HEK293 (cell line): ENCODE measurements around the gene TBC1D8.

Experiments used
- CTCF ChIA-PET: fragments of 350-600 bp; formaldehyde crosslinking; extraction: SDS; loops from one replicate; lab custom pipeline; 2021; ENCODE audit warnings: antibody characterized with exemption; lab: Yijun Ruan, JAX
- POLR2A ChIA-PET: fragments of 300-600 bp; formaldehyde crosslinking; extraction: SDS; loops from one replicate; lab custom pipeline; 2020; ENCODE audit warnings: antibody characterized with exemption, inconsistent platforms; lab: Yijun Ruan, JAX
- H3K27ac ChIP-seq: fragments of 200-500 bp; sonication (Bioruptor generic); 2 replicates; pipeline ENCODE4 v1.5.1; 2014; ENCODE audit warnings: low read depth, low read length, control low read depth, inconsistent platforms; ENCODE audit errors: extremely low read depth
- H3K36me3 ChIP-seq, 2 experiments: fragments of 200-500 bp in 1 of 2; sonication (Bioruptor generic) in 1 of 2; 1 replicate in 1 of 2; 2 replicates in 1 of 2; pipeline ENCODE4 v1.5.1; 2014 to 2017; ENCODE audit warnings: inconsistent platforms in 2 of 2, low read length in 2 of 2; ENCODE audit not compliant: control insufficient read depth in 2 of 2, insufficient read depth in 1 of 2
- H3K4me1 ChIP-seq: fragments of 200-500 bp; sonication (Bioruptor generic); 2 replicates; pipeline ENCODE4 v1.5.1; 2014; ENCODE audit warnings: mild to moderate bottlenecking, low read length, inconsistent platforms; ENCODE audit not compliant: control insufficient read depth, insufficient read depth
- H3K4me3 ChIP-seq: 2 replicates; pipeline ENCODE4 v1.5.1; 2011; ENCODE audit warnings: low read depth, mild to moderate bottlenecking, control low read depth, low read length, moderate library complexity
- H3K9me3 ChIP-seq: fragments of 200-500 bp; sonication (Bioruptor generic); 2 replicates; pipeline ENCODE4 v1.5.1; 2014; ENCODE audit warnings: low read depth, low read length, inconsistent platforms; ENCODE audit not compliant: control insufficient read depth, insufficient read depth
- GLIS2 ChIP-seq: fragments of 450-650 bp; formaldehyde crosslinking; IDR thresholded peaks from 2 replicates; pipeline ENCODE4 v1.5.1; 2016; ENCODE audit warnings: missing biosample characterization, missing genetic modification characterization
- KLF7 ChIP-seq: fragments of 450-650 bp; formaldehyde crosslinking; IDR thresholded peaks from 2 replicates; pipeline ENCODE4 v1.5.1; 2016; ENCODE audit warnings: missing biosample characterization, missing genetic modification characterization, borderline replicate concordance
- PRDM1 ChIP-seq: fragments of 450-650 bp; formaldehyde crosslinking; IDR thresholded peaks from 2 replicates; pipeline ENCODE4; 2016; ENCODE audit warnings: missing biosample characterization, missing genetic modification characterization
- SP2 ChIP-seq: fragments of 450-650 bp; formaldehyde crosslinking; IDR thresholded peaks from 2 replicates; pipeline ENCODE4 v1.5.1; 2016; ENCODE audit warnings: missing biosample characterization, missing genetic modification characterization
- TRIM28 ChIP-seq: IDR thresholded peaks from 2 replicates; pipeline ENCODE4 v1.6.1; 2011; ENCODE audit warnings: low read length, control low read depth, borderline replicate concordance
- ZNF121 ChIP-seq: fragments of 450-650 bp; formaldehyde crosslinking; IDR thresholded peaks from 2 replicates; pipeline ENCODE4 v1.5.1; 2016; ENCODE audit warnings: missing biosample characterization, missing genetic modification characterization
- ZNF169 ChIP-seq: fragments of 450-650 bp; formaldehyde crosslinking; IDR thresholded peaks from 2 replicates; pipeline ENCODE4 v1.5.1; 2016; ENCODE audit warnings: missing biosample characterization, missing genetic modification characterization
- ZNF404 ChIP-seq: fragments of 450-650 bp; formaldehyde crosslinking; IDR thresholded peaks from 2 replicates; pipeline ENCODE4 v1.5.1; 2017; ENCODE audit warnings: missing biosample characterization, missing genetic modification characterization
- ZNF48 ChIP-seq: fragments of 450-650 bp; formaldehyde crosslinking; IDR thresholded peaks from 2 replicates; pipeline ENCODE4 v1.5.1; 2016; ENCODE audit warnings: missing biosample characterization, missing genetic modification characterization
- ZNF510 ChIP-seq: fragments of 450-650 bp; formaldehyde crosslinking; IDR thresholded peaks from 2 replicates; pipeline ENCODE4 v1.5.1; 2018; ENCODE audit warnings: mild to moderate bottlenecking, missing genetic modification characterization, missing biosample characterization; ENCODE audit not compliant: insufficient replicate concordance
- ZNF629 ChIP-seq: fragments of 450-650 bp; formaldehyde crosslinking; IDR thresholded peaks from 2 replicates; pipeline ENCODE4 v1.5.1; 2017; ENCODE audit warnings: missing biosample characterization, missing genetic modification characterization
- ZNF747 ChIP-seq: fragments of 450-650 bp; formaldehyde crosslinking; IDR thresholded peaks from 2 replicates; pipeline ENCODE4 v1.5.1; 2016; ENCODE audit warnings: missing biosample characterization, missing genetic modification characterization
- ZNF777 ChIP-seq: fragments of 450-650 bp; formaldehyde crosslinking; IDR thresholded peaks from 2 replicates; pipeline ENCODE4 v1.5.1; 2017; ENCODE audit warnings: missing biosample characterization, missing genetic modification characterization, borderline replicate concordance
- ZNF792 ChIP-seq: fragments of 450-650 bp; formaldehyde crosslinking; IDR thresholded peaks from 2 replicates; pipeline ENCODE4 v1.5.1; 2016; ENCODE audit warnings: missing biosample characterization, missing genetic modification characterization
- TF ChIP-seq, protein P1 (sequence below): fragments of 450-650 bp; formaldehyde crosslinking; IDR thresholded peaks from 2 replicates; pipeline ENCODE4 v1.5.1; 2016; ENCODE audit warnings: missing biosample characterization, missing genetic modification characterization
- TF ChIP-seq, protein P2 (sequence below): fragments of 450-650 bp; IDR thresholded peaks from 2 replicates; pipeline ENCODE4 v1.5.1; 2018; ENCODE audit warnings: missing biosample characterization, mild to moderate bottlenecking, missing genetic modification characterization
- TF ChIP-seq, protein P3 (sequence below): fragments of 450-650 bp; formaldehyde crosslinking; IDR thresholded peaks from 2 replicates; pipeline ENCODE4 v1.5.1; 2016; ENCODE audit warnings: missing biosample characterization, missing genetic modification characterization
- TF ChIP-seq, protein P4 (sequence below): fragments of 450-650 bp; formaldehyde crosslinking; IDR thresholded peaks from 2 replicates; pipeline ENCODE4 v1.5.1; 2016; ENCODE audit warnings: missing biosample characterization, missing genetic modification characterization

TBC1D8 gene

DNA sequence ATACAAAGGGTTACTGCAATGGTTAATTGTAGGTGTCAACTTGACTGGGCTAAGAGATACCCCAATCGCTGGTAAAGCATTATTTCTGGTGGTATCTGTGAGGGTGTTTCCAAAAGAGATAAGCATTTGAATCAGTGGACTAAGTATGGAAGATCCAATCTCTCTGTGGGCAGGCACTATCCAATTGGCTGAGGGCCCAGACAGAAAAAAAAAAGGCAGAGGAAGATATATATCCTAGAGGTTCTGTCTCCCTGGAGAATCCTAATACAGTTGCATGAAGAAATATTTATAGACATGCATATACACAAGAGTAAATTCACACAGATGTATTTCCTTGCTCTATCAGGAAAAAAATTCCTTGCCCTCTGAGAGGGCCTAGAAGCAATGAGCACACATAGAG, 43.9 kb downstream of the TBC1D8 start:
- peaks cover 19% of the 10 kb centered on the region for H3K4me1 ChIP-seq
- TF ChIP-seq, protein P1, sequence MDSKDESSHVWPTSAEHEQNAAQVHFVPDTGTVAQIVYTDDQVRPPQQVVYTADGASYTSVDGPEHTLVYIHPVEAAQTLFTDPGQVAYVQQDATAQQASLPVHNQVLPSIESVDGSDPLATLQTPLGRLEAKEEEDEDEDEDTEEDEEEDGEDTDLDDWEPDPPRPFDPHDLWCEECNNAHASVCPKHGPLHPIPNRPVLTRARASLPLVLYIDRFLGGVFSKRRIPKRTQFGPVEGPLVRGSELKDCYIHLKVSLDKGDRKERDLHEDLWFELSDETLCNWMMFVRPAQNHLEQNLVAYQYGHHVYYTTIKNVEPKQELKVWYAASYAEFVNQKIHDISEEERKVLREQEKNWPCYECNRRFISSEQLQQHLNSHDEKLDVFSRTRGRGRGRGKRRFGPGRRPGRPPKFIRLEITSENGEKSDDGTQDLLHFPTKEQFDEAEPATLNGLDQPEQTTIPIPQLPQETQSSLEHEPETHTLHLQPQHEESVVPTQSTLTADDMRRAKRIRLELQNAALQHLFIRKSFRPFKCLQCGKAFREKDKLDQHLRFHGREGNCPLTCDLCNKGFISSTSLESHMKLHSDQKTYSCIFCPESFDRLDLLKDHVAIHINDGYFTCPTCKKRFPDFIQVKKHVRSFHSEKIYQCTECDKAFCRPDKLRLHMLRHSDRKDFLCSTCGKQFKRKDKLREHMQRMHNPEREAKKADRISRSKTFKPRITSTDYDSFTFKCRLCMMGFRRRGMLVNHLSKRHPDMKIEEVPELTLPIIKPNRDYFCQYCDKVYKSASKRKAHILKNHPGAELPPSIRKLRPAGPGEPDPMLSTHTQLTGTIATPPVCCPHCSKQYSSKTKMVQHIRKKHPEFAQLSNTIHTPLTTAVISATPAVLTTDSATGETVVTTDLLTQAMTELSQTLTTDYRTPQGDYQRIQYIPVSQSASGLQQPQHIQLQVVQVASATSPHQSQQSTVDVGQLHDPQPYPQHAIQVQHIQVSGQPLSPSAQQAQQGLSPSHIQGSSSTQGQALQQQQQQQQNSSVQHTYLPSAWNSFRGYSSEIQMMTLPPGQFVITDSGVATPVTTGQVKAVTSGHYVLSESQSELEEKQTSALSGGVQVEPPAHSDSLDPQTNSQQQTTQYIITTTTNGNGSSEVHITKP, result no peak
- TF ChIP-seq GLIS2 (tag by site-specific recombination) (no peak), SP2 (no peak), ZNF48 (tag by site-specific recombination) (no peak), KLF7 (no peak)
- TF ChIP-seq, protein P2, sequence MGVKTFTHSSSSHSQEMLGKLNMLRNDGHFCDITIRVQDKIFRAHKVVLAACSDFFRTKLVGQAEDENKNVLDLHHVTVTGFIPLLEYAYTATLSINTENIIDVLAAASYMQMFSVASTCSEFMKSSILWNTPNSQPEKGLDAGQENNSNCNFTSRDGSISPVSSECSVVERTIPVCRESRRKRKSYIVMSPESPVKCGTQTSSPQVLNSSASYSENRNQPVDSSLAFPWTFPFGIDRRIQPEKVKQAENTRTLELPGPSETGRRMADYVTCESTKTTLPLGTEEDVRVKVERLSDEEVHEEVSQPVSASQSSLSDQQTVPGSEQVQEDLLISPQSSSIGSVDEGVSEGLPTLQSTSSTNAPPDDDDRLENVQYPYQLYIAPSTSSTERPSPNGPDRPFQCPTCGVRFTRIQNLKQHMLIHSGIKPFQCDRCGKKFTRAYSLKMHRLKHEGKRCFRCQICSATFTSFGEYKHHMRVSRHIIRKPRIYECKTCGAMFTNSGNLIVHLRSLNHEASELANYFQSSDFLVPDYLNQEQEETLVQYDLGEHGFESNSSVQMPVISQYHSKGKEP (tag by site-specific recombination), result no peak
- POLR2A ChIA-PET, result interaction anchor here (0.6 to 1.0 kb wide), 2 partner anchors 9 to 43 kb away, joined by 5 to 9 read pairs; no protein-coding TSS in a partner anchor
- no peaks in the 10 kb centered on the region for H3K36me3 ChIP-seq
- H3K9me3 ChIP-seq, result no peaks in the 10 kb centered on the region
- no peak overlapping the region for H3K27ac ChIP-seq
- CTCF ChIA-PET, result no interaction called here
- H3K4me3 ChIP-seq, result no peak overlapping the region

DNA sequence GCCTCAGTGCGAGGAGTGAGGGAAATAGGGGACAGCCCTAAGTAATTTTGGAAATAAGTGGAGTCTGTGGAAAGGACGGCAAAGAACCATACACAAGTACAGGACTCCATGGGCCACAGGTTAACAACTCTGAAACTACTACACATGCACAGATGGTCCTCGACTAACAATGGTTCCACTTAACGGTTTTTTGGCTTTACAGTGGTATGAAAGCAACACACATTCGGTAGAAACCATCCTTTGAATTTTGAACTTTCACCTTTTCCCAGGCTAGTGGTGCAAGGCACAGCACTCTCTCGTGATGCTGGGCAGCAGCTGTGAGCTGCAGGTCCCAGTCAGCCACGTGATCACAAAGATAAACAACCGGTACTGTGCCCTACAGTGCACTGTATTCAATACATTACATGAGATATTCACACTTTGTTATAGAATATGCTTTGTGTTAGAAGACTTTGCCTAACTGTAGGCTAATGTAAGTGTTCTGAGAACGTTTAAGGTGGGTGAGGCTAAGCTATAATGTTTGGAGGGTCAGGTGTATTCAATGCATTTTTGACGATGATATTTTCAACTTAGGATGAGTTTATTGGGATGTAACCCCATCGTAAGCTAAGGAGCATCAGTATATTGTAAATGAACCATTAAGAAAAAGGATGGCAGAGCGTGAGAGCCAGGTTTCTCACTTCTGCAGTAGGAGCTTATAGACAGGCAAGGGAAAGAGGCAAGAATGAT, 44.6 kb downstream of the TBC1D8 start:
- peaks cover 14% of the 10 kb centered on the region for H3K4me1 ChIP-seq
- TF ChIP-seq ZNF510 (tag by site-specific recombination) (no peak), ZNF792 (tag by site-specific recombination) (no peak), ZNF169 (tag by site-specific recombination) (no peak), ZNF629 (tag by site-specific recombination) (no peak), ZNF777 (no peak), PRDM1 (peak; percentile 30; the same call in 1 of the 2 replicates), TRIM28 (peak; percentile 87; the same call in 1 of the 2 replicates)
- H3K4me3 ChIP-seq, result no peak overlapping the region
- POLR2A ChIA-PET, result interaction anchor here (0.6 to 1.0 kb wide), 2 partner anchors 8 to 44 kb away, joined by 5 to 9 read pairs; no protein-coding TSS in a partner anchor
- no peak overlapping the region for H3K27ac ChIP-seq
- H3K36me3 ChIP-seq, result no peaks in the 10 kb centered on the region
- no peaks in the 10 kb centered on the region for H3K9me3 ChIP-seq
- CTCF ChIA-PET, result interaction anchor here (0.6 kb wide), 1 partner anchor 20 kb away, joined by 3 read pairs; no protein-coding TSS in a partner anchor

DNA sequence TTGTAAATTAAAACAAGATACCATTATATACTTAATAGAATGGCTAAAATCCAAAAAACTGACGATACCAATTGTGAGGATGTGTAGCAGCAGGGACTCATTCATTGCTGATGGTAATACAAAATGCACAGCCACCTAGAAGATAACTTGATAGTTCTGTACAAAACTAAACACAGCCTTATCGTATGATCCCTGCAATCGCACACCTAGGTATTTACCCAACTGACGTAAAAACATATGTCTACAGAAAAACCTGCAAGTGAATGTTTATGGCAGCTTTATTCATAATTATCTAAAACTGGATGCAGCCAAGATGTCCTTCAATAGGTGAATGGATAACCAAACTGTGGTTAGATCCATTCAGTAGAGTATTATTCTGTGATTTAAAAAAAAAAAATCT, 45.5 kb downstream of the TBC1D8 start:
- TF ChIP-seq ZNF404 (tag by site-specific recombination) (no peak), ZNF747 (no peak), ZNF121 (no peak)
- TF ChIP-seq, protein P3, sequence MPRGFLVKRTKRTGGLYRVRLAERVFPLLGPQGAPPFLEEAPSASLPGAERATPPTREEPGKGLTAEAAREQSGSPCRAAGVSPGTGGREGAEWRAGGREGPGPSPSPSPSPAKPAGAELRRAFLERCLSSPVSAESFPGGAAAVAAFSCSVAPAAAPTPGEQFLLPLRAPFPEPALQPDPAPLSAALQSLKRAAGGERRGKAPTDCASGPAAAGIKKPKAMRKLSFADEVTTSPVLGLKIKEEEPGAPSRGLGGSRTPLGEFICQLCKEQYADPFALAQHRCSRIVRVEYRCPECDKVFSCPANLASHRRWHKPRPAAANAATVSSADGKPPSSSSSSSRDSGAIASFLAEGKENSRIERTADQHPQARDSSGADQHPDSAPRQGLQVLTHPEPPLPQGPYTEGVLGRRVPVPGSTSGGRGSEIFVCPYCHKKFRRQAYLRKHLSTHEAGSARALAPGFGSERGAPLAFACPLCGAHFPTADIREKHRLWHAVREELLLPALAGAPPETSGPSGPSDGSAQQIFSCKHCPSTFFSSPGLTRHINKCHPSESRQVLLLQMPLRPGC (tag by site-specific recombination), result no peak
- TF ChIP-seq, protein P4, sequence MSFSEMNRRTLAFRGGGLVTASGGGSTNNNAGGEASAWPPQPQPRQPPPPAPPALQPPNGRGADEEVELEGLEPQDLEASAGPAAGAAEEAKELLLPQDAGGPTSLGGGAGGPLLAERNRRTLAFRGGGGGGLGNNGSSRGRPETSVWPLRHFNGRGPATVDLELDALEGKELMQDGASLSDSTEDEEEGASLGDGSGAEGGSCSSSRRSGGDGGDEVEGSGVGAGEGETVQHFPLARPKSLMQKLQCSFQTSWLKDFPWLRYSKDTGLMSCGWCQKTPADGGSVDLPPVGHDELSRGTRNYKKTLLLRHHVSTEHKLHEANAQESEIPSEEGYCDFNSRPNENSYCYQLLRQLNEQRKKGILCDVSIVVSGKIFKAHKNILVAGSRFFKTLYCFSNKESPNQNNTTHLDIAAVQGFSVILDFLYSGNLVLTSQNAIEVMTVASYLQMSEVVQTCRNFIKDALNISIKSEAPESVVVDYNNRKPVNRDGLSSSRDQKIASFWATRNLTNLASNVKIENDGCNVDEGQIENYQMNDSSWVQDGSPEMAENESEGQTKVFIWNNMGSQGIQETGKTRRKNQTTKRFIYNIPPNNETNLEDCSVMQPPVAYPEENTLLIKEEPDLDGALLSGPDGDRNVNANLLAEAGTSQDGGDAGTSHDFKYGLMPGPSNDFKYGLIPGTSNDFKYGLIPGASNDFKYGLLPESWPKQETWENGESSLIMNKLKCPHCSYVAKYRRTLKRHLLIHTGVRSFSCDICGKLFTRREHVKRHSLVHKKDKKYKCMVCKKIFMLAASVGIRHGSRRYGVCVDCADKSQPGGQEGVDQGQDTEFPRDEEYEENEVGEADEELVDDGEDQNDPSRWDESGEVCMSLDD, result no peak
- CTCF ChIA-PET, result interaction anchor here (0.6 to 1.0 kb wide), 3 partner anchors 19 to 64 kb away, joined by 3 read pairs; no protein-coding TSS in a partner anchor
- Histone ChIP-seq H3K27ac (no peak overlapping the region), H3K9me3 (no peaks in the 10 kb centered on the region), H3K4me1 (peaks cover 12% of the 10 kb centered on the region), H3K4me3 (no peak overlapping the region), H3K36me3 (no peaks in the 10 kb centered on the region)
- POLR2A ChIA-PET, result no interaction called here
